ENCODE results near the gene FRS3. TPM values are rescaled to one million over a fixed set of nuclear protein-coding genes. Genes with fewer than 3 reads are reported as not detected.

The FRS3 gene
- total and polyA plus RNA-seq, 2 of the 13 experiments (the other 11 are each of a cell fraction or from before 2014, with no cell fraction given), result 3.0 to 7.4 TPM

- TF ChIP-seq ZNF281 (CRISPR knock-in tag; IDR thresholded peaks at IDR 0.05; ENCODE audit: borderline replicate concordance) (peak; percentile 83), MED13 (CRISPR knock-in tag; IDR thresholded peaks at IDR 0.05) (peak; percentile 46; the same call in 1 of the 2 replicates), CTCF (CRISPR knock-in tag; IDR thresholded peaks at IDR 0.05) (peak; percentile 1; the same call in 1 of the 2 replicates), ZNF33B (CRISPR knock-in tag; IDR thresholded peaks at IDR 0.05) (no peak), AGO2 (optimal IDR thresholded peaks at IDR 0.05; ENCODE audit: low read depth, low read length) (no peak), ATAD3A (CRISPR knock-in tag; IDR thresholded peaks at IDR 0.05) (no peak), POGK (CRISPR knock-in tag; conservative IDR thresholded peaks at IDR 0.05) (peak; percentile 59; the same call in 1 of the 2 replicates), ZNF264 (CRISPR knock-in tag; IDR thresholded peaks at IDR 0.05) (0 out of 2 replicates have a peak, but pooled peaks have one; percentile 62), MEIS1 (CRISPR knock-in tag; IDR thresholded peaks at IDR 0.05; ENCODE audit: borderline replicate concordance) (no peak), POLR2G (IDR thresholded peaks at IDR 0.05; ENCODE audit: low read depth, low read length) (peak; percentile 57), FOXA3 (CRISPR knock-in tag; IDR thresholded peaks at IDR 0.05) (peak; percentile 5; the same call in 1 of the 2 replicates), ZNF235 (CRISPR knock-in tag; IDR thresholded peaks at IDR 0.05; ENCODE audit: borderline replicate concordance) (no peak), DBP (CRISPR knock-in tag; IDR thresholded peaks at IDR 0.05; ENCODE audit: not compliant biosample characterization) (peak; percentile 46), RFX1 (IDR thresholded peaks at IDR 0.05) (peak; percentile 35; the same call in 1 of the 2 replicates), ZBTB10 (CRISPR knock-in tag; IDR thresholded peaks at IDR 0.05; ENCODE audit: borderline replicate concordance) (peak; percentile 84; the same call in 1 of the 2 replicates), ZNF292 (CRISPR knock-in tag; IDR thresholded peaks at IDR 0.05; ENCODE audit: borderline replicate concordance, low read depth) (peak; percentile 52; the same call in 1 of the 2 replicates)
These were observed 11.0 kb downstream of the FRS3 start (continued) for GRCh38 chr6:41768545-41769308.
